Right renal pelvis (tissue), 4 donors: Measurements from ENCODE around the gene FFAR4. TPM values are rescaled to one million over a fixed set of nuclear protein-coding genes. Genes with fewer than 3 reads are reported as not detected.

ENCODE experiments used
- polyA plus RNA-seq, 4 donors: library from polyadenylated mRNA; unstranded; fragments of 120-200 nt; gene quantifications; one replicate each; pipeline ENCODE4 v1.2.1, GENCODE V29; 2013; ENCODE audit not compliant: insufficient read length in 4 of 4

FFAR4 gene
- polyA plus RNA-seq, 4 donors, result 0.01 TPM; not detected in 3

Other genes starting within 250 kb of the FFAR4 start
- gene MYOF, start 84.3 kb upstream of the FFAR4 start, polyA plus RNA-seq, result 10 to 100 TPM; 29.9 to 40.2 (median 32.6) TPM
- 10 to 100 TPM; 13.2 to 17.0 (median 15.6) TPM for gene CEP55, start 70.1 kb upstream of the FFAR4 start, polyA plus RNA-seq
- 1 to 10 TPM in 1 of 4 donors, under 1 TPM in 3; 0.32 to 1.3 (median 0.46) TPM for gene RBP4, start 34.6 kb downstream of the FFAR4 start, polyA plus RNA-seq
- gene PDE6C, start 45.9 kb downstream of the FFAR4 start, polyA plus RNA-seq, result under 1 TPM; 0.33 to 0.69 (median 0.48) TPM
- 10 to 100 TPM; 27.1 to 39.3 (median 32.3) TPM for gene FRA10AC1, start 135.9 kb downstream of the FFAR4 start, polyA plus RNA-seq
- 1 to 10 TPM; 4.5 to 8.2 (median 7.2) TPM for gene LGI1, start 191.3 kb downstream of the FFAR4 start, polyA plus RNA-seq